ENCODE measurements around the gene LAMB1.
A peak's percentile ranks its signal among the peaks of the same experiment; 100 is the strongest.

Gene LAMB1

DNA sequence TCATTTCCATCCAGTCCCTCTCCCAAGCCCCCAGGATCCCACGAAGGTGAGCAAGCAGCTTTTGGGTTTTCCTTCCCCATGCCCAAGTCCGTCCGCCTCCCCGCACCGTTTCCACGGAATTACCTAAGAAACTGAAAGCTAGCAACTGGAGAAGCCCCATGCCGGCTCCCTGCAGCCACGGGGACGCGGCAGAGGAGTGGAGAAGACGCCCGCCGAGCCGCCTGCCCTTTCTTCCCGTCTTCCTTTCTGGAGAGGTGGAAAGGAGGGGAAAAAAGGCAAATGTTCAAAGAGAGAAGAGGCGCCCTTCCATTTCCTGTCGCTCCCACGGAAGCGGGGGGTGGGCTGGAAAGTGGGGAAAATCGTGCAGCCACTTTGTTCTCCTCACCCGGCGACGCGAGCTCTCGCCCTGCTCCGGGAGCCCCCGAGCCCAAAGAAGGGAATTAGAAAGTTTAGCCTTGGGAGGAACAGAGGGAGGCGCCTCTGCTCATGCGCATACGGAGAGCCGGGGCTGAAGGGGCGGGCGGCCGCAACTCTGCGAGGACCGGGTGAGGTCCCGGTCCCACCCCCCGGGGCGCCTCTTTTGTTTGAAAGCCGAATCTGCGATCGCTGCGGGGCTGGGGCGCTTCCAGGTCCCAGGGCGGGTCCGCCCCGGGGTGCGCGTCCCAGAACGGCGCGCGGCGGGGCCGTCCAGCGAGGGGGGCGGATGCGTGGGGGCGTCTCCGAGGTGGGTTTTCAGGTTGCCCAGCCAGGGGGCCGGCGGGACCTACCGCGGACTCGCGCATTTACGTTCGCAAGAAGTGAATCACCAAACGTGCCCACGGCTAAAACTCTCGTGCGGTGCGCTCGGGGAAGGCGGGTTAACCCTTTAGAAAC, at the start of gene LAMB1:
TSS of gene LAMB1 (minus strand) at position 436 of the 873 bp plus-strand sequence. CDS start at position 160, 276 bp downstream.
- no peak for TF ChIP-seq CTCF (IDR thresholded peaks at IDR 0.05)
- no peaks in the 10 kb centered on the region for H3K36me3 ChIP-seq
- peak within 1 kb of the TSS; percentile 48 to 57 for H3K4me3 ChIP-seq (ENCODE audit: low read depth in 1 of 2, low read length in 1 of 2)
- H3K9me3 ChIP-seq = no peaks in the 10 kb centered on the region
- H3K4me1 ChIP-seq (ENCODE audit: control insufficient read depth in 1 of 2, insufficient read depth in 1 of 2, low read depth in 1 of 2, low read length in 1 of 2) = peaks cover 23 to 26% of the 10 kb centered on the region in 2 experiments
- peaks cover 100% of the 10 kb centered on the region for H3K27me3 ChIP-seq
- no peak within 1 kb of the TSS for H3K27ac ChIP-seq

DNA sequence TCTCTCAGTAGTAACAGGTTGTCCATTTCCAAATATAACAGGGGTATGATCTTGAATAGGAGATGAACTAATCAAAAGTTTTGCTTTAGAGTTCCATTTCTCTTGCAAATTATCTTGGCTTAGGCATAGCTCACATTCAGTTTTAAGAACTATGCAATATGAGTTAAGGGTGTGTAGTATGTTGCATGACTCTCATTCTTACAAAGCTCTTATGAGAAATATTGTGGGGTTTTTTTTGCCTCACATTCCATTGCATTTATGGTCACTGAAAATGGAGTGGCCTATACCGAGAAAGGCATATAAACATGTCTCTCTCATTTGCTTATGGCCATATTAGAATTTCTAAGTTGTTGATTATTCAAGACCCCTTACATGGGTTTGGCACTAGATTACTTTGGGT, 48.5 kb upstream of the LAMB1 start:
- Histone ChIP-seq H3K4me1 (ENCODE audit: control insufficient read depth in 1 of 2, insufficient read depth in 1 of 2, low read depth in 1 of 2, low read length in 1 of 2) (no peaks in the 10 kb centered on the region), H3K36me3 (no peaks in the 10 kb centered on the region), H3K9me3 (no peaks in the 10 kb centered on the region), H3K4me3 (ENCODE audit: low read depth in 1 of 2, low read length in 1 of 2) (no peak overlapping the region), H3K27me3 (no peaks in the 10 kb centered on the region), H3K27ac (no peak overlapping the region)
- TF ChIP-seq CTCF (IDR thresholded peaks at IDR 0.05) = no peak

DNA sequence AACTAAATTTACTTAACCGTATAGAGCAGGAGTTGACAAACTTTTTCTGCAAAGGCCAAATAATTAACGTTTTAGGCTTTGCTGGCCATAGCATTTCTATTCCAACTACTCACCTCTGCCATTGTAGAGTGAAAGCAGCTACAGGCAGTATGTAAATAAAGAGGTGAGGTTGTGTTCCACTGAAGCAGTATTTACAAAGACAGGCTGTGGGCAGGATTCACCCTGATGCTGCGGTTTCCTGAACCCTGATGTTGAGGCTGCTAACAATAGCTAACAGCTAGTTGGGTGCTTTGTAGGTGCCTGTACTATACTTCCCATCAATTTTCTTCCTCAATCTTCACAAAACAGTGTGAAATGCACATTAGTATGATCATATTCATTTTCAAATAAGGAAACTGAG, 47.0 kb upstream of the LAMB1 start:
- H3K27ac ChIP-seq = no peak overlapping the region
- H3K27me3 ChIP-seq = no peaks in the 10 kb centered on the region
- H3K4me3 ChIP-seq (ENCODE audit: low read depth in 1 of 2, low read length in 1 of 2) = no peak overlapping the region
- TF ChIP-seq CTCF (IDR thresholded peaks at IDR 0.05) = no peak
- H3K4me1 ChIP-seq (ENCODE audit: control insufficient read depth in 1 of 2, insufficient read depth in 1 of 2, low read depth in 1 of 2, low read length in 1 of 2) = no peaks in the 10 kb centered on the region
- H3K9me3 ChIP-seq = no peaks in the 10 kb centered on the region
- no peaks in the 10 kb centered on the region for H3K36me3 ChIP-seq

DNA sequence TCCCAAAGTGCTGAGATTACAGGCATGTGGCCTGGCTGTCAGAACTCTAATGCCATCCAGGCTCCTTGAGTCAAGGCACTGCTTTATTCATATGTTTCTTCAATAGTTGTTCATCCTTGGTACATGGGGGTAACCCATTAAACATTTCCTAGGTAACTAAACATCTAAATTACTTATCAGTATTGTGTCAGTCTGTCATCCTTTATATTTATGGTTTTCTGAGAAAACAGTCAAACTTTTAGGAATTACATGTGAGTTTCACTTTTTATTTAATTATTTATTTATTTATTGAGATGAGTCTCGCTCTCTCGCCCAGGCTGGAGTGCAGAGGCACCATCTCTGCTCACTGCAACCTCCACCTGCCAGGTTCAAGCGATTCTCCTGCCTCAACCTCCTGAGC, 45.5 kb upstream of the LAMB1 start:
- no peak overlapping the region for H3K4me3 ChIP-seq (ENCODE audit: low read depth in 1 of 2, low read length in 1 of 2)
- no peak overlapping the region for H3K27ac ChIP-seq
- no peak for TF ChIP-seq CTCF (IDR thresholded peaks at IDR 0.05)
- H3K4me1 ChIP-seq (ENCODE audit: control insufficient read depth in 1 of 2, insufficient read depth in 1 of 2, low read depth in 1 of 2, low read length in 1 of 2) = no peaks in the 10 kb centered on the region
- no peaks in the 10 kb centered on the region for H3K27me3 ChIP-seq
- no peaks in the 10 kb centered on the region for H3K36me3 ChIP-seq
- no peaks in the 10 kb centered on the region for H3K9me3 ChIP-seq

DNA sequence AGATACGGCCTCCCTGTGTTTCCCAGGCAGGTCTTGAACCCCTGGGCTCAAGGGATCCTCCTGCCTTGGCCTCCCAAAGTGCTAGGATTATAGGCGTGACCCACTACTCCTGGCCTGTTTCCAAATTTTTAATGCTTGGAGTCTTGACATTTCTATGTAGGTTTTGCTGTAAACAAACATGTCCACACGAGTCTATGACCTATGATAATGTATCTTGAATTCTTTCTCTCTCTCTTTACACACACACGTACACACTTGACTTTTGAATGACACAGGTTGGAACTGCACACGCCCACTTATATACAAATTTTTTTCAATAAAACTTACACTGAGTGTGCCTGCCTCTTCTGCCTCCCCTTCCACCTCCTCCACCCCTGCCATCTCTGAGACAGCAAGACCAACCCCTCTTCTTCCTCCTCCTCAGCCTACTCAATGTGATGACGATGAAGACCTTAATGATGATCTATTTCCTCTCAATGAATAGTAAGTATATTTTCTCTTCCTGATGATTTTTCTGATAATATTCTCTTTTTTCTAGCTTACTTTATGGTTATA, 44.1 kb upstream of the LAMB1 start:
- TF ChIP-seq CTCF (IDR thresholded peaks at IDR 0.05) = no peak
- H3K27ac ChIP-seq = no peak overlapping the region
- no peaks in the 10 kb centered on the region for H3K4me1 ChIP-seq (ENCODE audit: control insufficient read depth in 1 of 2, insufficient read depth in 1 of 2, low read depth in 1 of 2, low read length in 1 of 2)
- no peaks in the 10 kb centered on the region for H3K36me3 ChIP-seq
- H3K9me3 ChIP-seq = no peaks in the 10 kb centered on the region
- no peak overlapping the region for H3K4me3 ChIP-seq (ENCODE audit: low read depth in 1 of 2, low read length in 1 of 2)
- peaks cover 4% of the 10 kb centered on the region for H3K27me3 ChIP-seq
